Small intestine (tissue), 7 donors: ENCODE results near the gene TMCC1. TPM values are rescaled to one million over a fixed set of nuclear protein-coding genes. Genes with fewer than 3 reads are reported as not detected.

Source experiments
- DNase-seq, 2 donors: peaks; one replicate each; pipeline versions ENCODE4 v3.0.0 to v3.0.0-alpha.2; 2013
- FAIRE-seq: peaks from 2 replicates; lab custom pipeline; 2012; peaks lifted over from hg19 to GRCh38; lab: Jason Lieb, UNC
- H3K27ac ChIP-seq, 3 donors: one replicate each; pipeline ENCODE4 v1.5.1; 2013; ENCODE audit warnings: low read length in 2 of 3, mild to moderate bottlenecking in 2 of 3, control low read depth in 1 of 3, inconsistent platforms in 1 of 3, low read depth in 1 of 3, moderate library complexity in 1 of 3
- H3K27me3 ChIP-seq, 3 donors: one replicate each; pipeline ENCODE4 v1.6.1; 2013; ENCODE audit warnings: low read length in 3 of 3, inconsistent platforms in 1 of 3; ENCODE audit not compliant: control insufficient read depth in 3 of 3, insufficient read depth in 3 of 3
- H3K36me3 ChIP-seq, 3 donors: one replicate each; pipeline ENCODE4 v1.6.1; 2013; ENCODE audit warnings: low read length in 3 of 3, inconsistent platforms in 1 of 3, low read depth in 1 of 3, mild to moderate bottlenecking in 1 of 3, moderate library complexity in 1 of 3; ENCODE audit not compliant: control insufficient read depth in 3 of 3, insufficient read depth in 2 of 3
- H3K4me1 ChIP-seq, 3 donors: one replicate each; pipeline ENCODE4 v1.6.1; 2013; ENCODE audit warnings: low read length in 2 of 3, inconsistent platforms in 1 of 3, low read depth in 1 of 3, mild to moderate bottlenecking in 1 of 3, moderate library complexity in 1 of 3; ENCODE audit not compliant: control insufficient read depth in 3 of 3, insufficient read depth in 2 of 3
- H3K4me3 ChIP-seq, 3 donors: one replicate each; pipeline ENCODE4 v1.5.1; 2013; ENCODE audit warnings: low read length in 3 of 3, control low read depth in 1 of 3, inconsistent platforms in 1 of 3, low read depth in 1 of 3, mild to moderate bottlenecking in 1 of 3, moderate library complexity in 1 of 3
- H3K9me3 ChIP-seq, 2 donors: one replicate each; pipeline ENCODE4 v1.6.1; 2013; ENCODE audit warnings: low read depth in 1 of 2, low read length in 1 of 2; ENCODE audit not compliant: control insufficient read depth in 2 of 2, insufficient read depth in 1 of 2
- WGBS, 3 donors: extraction: QIAGEN DNeasy Blood & Tissue Kit; methylation state at CpG; one replicate each; pipeline ENCODE4 v1.1.7; 2013; 5-methylcytosine and 5-hydroxymethylcytosine counted together
- polyA plus RNA-seq, 4 donors: library from polyadenylated mRNA; stranded (reverse) in 3 of 4; unstranded in 1 of 4; fragments of 200-250 nt in 3 of 4; fragments of 120-200 nt in 1 of 4; gene quantifications; one replicate each; pipeline versions ENCODE4 v1.2.1 to v1.2.3, GENCODE V29; 2013
- donor health status: healthy with polysubstance abuse.
- donor health status: control.
- donor health status: control.
- donor health status: Bipolar disorder and iron deficiency.
- donor health status: healthy.

TMCC1 gene
- polyA plus RNA-seq, 4 donors: 5.4 to 16.4 (median 7.6) TPM

DNA sequence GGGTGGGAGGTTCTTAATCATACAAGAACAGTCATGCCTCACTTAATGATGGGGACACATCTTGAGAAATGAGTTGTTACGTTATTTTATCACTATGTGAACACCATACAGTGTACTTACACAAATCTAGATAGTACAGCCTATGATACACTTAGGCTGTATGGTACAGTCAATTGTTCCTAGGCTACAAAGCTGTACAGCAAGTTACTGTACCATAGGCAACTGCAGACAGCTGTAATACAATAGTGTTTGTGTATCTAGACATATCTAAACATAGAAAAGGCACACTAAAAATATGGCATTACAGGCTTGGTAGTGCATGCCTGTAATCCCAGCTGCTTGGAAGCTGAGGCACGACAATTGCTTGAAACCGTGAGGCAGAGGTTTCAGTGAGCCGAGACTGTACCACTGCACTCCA lies 231.3 kb downstream of the TMCC1 start:
- Histone ChIP-seq H3K4me1 (peaks cover 0 to 3% (median 3%) of the 10 kb centered on the region in 3 donors), H3K27ac (no peak overlapping the region), H3K27me3 (no peaks in the 10 kb centered on the region), H3K4me3 (no peak overlapping the region), H3K36me3 (no peaks in the 10 kb centered on the region), H3K9me3 (no peaks in the 10 kb centered on the region)
- DNase-seq: peak in 1 of 2 donors; percentile 31
- 87 to 93% (median 88%) methylated on average over 4 of the region's 4 CpGs for WGBS, 3 donors
- no peak for FAIRE-seq

DNA sequence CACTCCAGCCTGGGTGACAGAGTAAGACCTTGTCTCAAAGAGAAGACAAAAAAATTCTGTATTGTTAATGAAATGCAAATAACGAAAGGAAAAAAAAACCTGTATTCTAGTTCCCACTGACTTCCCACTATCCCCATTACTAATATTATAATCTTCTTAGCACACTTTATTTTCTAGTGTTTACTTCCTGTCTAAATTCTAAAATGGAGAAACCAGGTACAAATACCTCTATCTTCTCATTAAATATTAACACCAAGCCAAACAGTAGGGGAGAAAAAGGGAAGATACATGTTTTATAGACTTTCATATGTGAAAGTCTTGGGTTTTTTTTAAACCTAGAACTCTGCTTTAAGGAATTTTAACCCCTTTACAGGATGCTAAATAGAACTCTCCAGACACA lies 231.7 kb downstream of the TMCC1 start:
- WGBS, 3 donors: 78 to 95% (median 84%) methylated on average over 1 of the region's 1 CpG
- FAIRE-seq: no peak
- H3K4me3 ChIP-seq: no peak overlapping the region
- no peak for DNase-seq
- peaks cover 0 to 7% (median 3%) of the 10 kb centered on the region in 3 donors for H3K4me1 ChIP-seq
- no peaks in the 10 kb centered on the region for H3K36me3 ChIP-seq
- H3K9me3 ChIP-seq: no peaks in the 10 kb centered on the region
- H3K27ac ChIP-seq: no peak overlapping the region
- H3K27me3 ChIP-seq: no peaks in the 10 kb centered on the region

DNA sequence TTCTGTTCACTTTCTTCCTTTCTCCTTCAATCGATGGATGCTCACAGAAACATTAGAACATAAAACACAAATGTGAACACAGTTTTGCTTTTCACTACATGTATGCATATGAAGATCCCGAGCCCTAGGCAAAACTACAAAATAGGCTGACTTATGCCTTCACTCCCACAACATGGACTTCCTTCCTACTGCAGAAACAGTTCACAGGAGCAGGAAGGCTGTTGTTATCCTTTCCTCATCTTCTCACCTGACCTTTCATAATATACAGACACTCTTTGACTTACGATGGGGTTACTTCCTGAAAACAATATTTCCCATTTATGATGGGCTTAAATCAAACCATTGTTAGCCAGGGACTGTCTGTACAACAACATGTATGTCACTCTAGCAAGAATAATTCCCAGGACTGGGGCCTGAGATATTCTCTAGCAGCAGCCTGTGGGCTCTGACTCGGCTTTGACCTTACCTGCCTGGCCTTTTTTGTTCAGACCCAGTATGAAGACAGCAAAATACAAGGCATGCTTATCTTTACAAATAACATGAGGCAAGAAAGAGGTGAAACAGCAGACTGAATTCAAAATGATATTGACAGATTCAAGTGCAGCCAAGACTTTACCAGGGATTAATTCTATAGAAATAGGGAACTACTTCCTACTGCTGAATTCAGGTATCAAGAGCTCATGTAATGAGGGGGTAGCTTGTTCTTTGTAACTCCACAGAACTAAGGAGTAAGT lies 235.2 kb downstream of the TMCC1 start:
- Histone ChIP-seq H3K36me3 (no peaks in the 10 kb centered on the region), H3K27ac (no peak overlapping the region), H3K27me3 (no peaks in the 10 kb centered on the region), H3K4me1 (peaks cover 0 to 9% (median 5%) of the 10 kb centered on the region in 3 donors), H3K4me3 (no peak overlapping the region), H3K9me3 (no peaks in the 10 kb centered on the region)
- FAIRE-seq (no peak), DNase-seq (no peak)
- 61 to 72% (median 63%) methylated on average over 4 of the region's 4 CpGs for WGBS, 3 donors

DNA sequence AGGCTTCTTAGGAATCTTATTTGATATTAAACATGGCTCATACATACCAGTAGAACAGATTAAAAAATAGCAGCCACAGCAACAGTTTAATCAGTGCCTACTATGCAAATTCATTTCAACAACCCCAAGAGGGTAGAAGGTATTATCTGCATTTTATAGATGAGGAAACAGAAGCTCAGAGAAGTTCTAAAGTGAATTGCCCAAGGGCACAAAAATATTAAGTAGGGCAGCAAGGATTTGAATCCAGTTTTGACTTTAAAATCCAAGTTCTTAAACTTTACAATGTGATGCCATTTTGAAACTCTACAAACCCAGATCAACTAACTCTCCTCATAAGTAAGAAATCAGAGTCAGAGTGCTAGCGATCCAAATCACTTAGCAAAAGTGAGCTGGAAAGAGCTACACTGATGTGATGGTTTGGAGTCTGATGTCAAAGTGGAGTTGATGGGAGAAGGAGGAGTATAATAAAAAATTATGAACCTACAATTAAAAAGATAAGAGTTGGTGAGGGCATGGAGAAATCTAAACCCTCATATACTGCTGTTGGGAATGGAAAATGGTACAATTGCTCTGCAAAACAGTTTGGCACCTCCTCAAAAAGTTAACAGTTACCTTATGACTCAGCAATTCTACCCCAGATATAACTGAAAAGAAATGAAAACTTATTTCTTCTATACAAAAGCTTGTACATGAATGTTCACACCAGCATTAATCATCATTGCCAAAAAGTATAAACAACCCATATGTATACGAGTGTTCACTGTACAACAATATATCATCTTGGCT lies 236.1 kb downstream of the TMCC1 start:
- H3K4me3 ChIP-seq: no peak overlapping the region
- no peaks in the 10 kb centered on the region for H3K36me3 ChIP-seq
- peaks cover 0 to 9% (median 5%) of the 10 kb centered on the region in 3 donors for H3K4me1 ChIP-seq
- FAIRE-seq (no peak), DNase-seq (no peak)
- WGBS, 3 donors: 67 to 76% (median 71%) methylated on average over 2 of the region's 2 CpGs
- H3K27me3 ChIP-seq: no peaks in the 10 kb centered on the region
- H3K27ac ChIP-seq: no peak overlapping the region
- no peaks in the 10 kb centered on the region for H3K9me3 ChIP-seq

DNA sequence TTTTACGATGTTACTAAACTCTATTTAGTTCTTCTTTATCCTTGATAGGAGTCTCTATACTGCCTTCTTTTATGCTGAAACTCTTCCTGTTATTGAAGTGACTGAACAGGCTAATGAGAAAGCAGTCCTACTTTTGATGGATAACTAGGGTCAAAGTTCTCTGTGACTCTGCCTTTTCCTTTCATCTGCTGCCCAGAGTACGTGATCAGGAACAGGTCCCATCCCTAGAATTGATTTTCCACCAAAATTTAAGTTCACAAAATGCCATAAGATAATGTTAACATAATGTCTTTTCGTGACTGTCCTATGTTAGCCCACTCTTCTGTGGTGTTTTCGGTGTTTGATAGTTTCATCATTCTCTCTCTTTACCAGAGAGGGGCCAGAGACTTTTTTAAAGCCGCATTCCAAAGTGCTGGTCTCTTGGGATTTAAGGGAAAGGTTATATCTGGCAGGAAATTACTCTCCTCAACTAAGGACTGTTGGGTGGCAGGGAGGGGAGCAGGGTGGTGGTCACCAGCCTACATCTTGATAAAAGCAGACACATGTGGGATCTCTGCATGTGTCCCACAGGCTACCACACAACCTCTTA lies 236.8 kb downstream of the TMCC1 start:
- Histone ChIP-seq H3K4me3 (no peak overlapping the region), H3K9me3 (no peaks in the 10 kb centered on the region), H3K4me1 (peaks cover 0 to 9% (median 2%) of the 10 kb centered on the region in 3 donors), H3K36me3 (no peaks in the 10 kb centered on the region), H3K27me3 (no peaks in the 10 kb centered on the region), H3K27ac (peak overlapping the region in 2 of 3 donors; percentile 29 to 39)
- DNase-seq: peak; percentile 60 to 79
- FAIRE-seq: no peak
- WGBS, 3 donors: 33 to 67% (median 46%) methylated on average over 5 of the region's 5 CpGs

DNA sequence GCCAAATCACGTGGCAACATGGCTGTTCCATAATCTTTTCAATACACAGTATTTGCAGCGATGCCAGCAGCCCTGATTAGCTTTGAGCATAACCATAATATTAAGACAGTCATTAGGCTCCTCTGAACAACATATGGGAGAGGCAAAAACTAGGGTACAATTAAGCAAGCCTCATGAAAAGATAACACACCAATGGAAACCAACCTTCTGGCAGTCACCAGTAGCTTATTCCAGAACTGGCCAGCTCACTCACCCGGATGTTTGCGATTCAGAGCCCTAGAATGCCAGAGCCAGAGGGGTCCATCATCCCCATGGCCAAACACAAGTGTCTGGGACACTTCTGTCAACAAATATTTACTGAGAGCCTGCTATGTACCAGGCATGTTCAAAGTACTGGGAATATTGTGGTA lies 238.2 kb downstream of the TMCC1 start:
- Histone ChIP-seq H3K4me3 (no peak overlapping the region), H3K4me1 (peaks cover 0 to 9% (median 2%) of the 10 kb centered on the region in 3 donors), H3K27me3 (no peaks in the 10 kb centered on the region), H3K9me3 (no peaks in the 10 kb centered on the region), H3K36me3 (peaks cover 0 to 5% (median 0%) of the 10 kb centered on the region in 3 donors), H3K27ac (no peak overlapping the region)
- WGBS, 3 donors: 81 to 89% (median 87%) methylated on average over 4 of the region's 4 CpGs
- FAIRE-seq (no peak), DNase-seq (no peak)

DNA sequence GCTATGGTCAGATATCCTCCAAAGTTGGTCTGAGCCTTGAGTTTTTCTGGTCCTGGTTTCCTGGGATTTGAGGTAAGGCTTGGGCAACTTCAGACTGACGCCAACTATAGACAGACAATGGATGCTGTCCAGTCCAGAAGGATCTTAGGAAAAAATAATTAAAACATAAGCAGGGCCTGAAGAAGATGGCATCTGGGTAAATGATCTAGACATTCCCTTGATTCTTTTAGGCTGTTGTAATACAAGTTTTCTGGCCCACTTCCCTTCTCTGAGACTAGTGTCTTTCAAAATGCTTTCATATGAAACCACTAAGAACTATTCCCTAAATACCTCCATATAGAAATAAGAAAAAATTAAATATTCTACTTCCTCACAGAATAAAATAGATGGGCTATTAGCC lies 239.4 kb downstream of the TMCC1 start:
- no peak overlapping the region for H3K27ac ChIP-seq
- WGBS, 3 donors: 90 to 100% (median 90%) methylated on average over 1 of the region's 1 CpG
- no peak for DNase-seq

DNA sequence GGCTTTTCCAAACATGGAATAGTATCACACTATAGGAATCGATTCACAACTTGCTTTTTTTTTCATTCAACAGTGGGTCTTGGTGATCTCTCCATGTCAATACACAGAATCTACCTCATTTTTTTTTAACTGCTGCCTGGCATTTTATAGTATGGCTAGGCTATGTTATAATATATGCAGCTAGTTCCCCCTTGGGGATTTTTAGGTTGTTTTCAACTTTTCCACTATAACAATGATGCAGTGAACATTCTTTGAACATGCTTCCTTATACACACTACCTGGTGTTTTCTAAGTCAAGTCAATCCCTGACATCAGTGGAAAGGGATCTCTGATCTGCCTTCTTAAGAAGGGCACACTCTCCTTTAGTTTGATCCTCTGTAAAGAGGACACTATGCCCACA lies 240.5 kb downstream of the TMCC1 start:
- FAIRE-seq (no peak), DNase-seq (no peak)
- Histone ChIP-seq H3K4me3 (no peak overlapping the region), H3K36me3 (peaks cover 0 to 5% (median 0%) of the 10 kb centered on the region in 3 donors), H3K27me3 (no peaks in the 10 kb centered on the region), H3K9me3 (no peaks in the 10 kb centered on the region), H3K27ac (no peak overlapping the region), H3K4me1 (peaks cover 0 to 9% (median 2%) of the 10 kb centered on the region in 3 donors)
- 80 to 85% (median 84%) methylated on average over 1 of the region's 1 CpG for WGBS, 3 donors

More for the DNA sequence above, 239.4 kb downstream of the TMCC1 start:
- Histone ChIP-seq H3K36me3 (peaks cover 0 to 5% (median 0%) of the 10 kb centered on the region in 3 donors), H3K9me3 (no peaks in the 10 kb centered on the region), H3K4me3 (no peak overlapping the region), H3K4me1 (peaks cover 0 to 9% (median 2%) of the 10 kb centered on the region in 3 donors), H3K27me3 (no peaks in the 10 kb centered on the region)
- FAIRE-seq: no peak
